GM10266 (cell line): Measurements from ENCODE around the gene CELF1.

Source experiments
- DNase-seq: peaks from one replicate; pipeline ENCODE4 v3.0.0; 2012; ENCODE audit errors: extremely low spot score
- TF ChIP-seq, protein P1 (sequence below): IDR thresholded peaks from 2 replicates; pipeline ENCODE4 v1.5.1; 2012; ENCODE audit warnings: mild to moderate bottlenecking, low read depth; ENCODE audit not compliant: control insufficient read depth, insufficient read depth; ENCODE audit errors: missing control alignments

Gene CELF1

GRCh38 chr11:47440054-47440476 lies 112.9 kb downstream of the CELF1 start:
- TF ChIP-seq, protein P1, sequence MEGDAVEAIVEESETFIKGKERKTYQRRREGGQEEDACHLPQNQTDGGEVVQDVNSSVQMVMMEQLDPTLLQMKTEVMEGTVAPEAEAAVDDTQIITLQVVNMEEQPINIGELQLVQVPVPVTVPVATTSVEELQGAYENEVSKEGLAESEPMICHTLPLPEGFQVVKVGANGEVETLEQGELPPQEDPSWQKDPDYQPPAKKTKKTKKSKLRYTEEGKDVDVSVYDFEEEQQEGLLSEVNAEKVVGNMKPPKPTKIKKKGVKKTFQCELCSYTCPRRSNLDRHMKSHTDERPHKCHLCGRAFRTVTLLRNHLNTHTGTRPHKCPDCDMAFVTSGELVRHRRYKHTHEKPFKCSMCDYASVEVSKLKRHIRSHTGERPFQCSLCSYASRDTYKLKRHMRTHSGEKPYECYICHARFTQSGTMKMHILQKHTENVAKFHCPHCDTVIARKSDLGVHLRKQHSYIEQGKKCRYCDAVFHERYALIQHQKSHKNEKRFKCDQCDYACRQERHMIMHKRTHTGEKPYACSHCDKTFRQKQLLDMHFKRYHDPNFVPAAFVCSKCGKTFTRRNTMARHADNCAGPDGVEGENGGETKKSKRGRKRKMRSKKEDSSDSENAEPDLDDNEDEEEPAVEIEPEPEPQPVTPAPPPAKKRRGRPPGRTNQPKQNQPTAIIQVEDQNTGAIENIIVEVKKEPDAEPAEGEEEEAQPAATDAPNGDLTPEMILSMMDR: no peak
- DNase-seq: no peak

GRCh38 chr11:47438721-47439120 lies 114.2 kb downstream of the CELF1 start:
- TF ChIP-seq, protein P1: no peak
- no peak for DNase-seq

DNA sequence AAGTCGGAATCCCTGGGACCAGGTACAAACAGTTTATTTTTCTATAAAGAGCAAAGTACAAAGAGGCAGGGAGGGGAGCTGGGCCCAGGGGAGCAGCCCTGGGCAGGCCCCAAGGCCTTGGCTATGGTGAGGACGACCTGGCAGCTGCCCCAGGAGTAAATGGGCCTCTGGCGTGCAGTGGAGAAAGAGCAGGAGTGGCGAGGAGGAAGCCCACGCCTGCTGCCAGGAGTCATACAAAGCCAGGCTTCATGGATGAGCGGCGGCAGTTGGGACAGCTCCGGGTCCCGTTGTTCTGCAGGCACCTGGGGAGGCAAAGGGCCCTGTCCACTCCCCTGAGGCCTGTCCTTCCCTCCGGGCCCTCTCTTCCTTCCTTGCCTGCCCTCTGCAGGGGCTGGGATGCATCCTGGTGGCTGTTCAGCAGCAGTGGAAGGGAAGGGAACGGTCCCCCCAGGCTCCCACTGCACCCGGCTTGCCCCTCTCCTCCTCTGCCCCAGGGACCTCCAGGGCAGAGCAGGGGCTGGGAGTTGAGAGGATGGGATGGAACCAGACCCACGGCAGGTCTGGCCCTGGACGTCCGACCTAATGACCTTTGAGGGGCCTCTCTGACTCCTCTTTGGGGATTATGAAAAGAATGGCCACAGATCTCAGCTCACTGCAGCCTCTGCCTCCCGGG lies 115.0 kb downstream of the CELF1 start:
- TF ChIP-seq, protein P1: no peak
- DNase-seq: no peak

- TF ChIP-seq, protein P1: no peak
- no peak for DNase-seq
Measured at GRCh38 chr11:47437218-47437745, 115.7 kb downstream of the CELF1 start.

GRCh38 chr11:47436726-47437125 lies 116.2 kb downstream of the CELF1 start:
- TF ChIP-seq, protein P1: no peak

DNA sequence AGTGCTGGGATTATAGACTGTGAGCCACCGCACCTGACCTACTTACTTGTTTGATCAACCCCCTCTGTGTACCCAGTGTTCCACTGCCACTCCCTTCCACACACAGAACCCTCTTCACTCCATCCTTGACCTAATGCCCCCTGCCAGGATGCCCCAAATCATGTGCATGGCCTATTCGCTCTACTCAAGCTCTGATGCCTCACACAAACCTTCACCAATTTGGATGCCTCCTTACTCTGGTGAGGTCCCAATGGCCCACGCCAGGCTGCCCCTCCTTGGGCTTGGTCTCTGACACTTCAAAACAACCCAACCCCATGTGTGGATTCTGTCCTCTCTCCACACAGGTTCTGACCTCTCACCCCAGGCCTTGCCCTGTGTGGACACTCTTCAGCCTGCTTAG lies 117.2 kb downstream of the CELF1 start:
- no peak for DNase-seq
- TF ChIP-seq, protein P1: no peak

More at GRCh38 chr11:47436726-47437125, 116.2 kb downstream of the CELF1 start:
- DNase-seq: no peak
